ENCODE measurements around the gene RER1. TPM values are rescaled to one million over a fixed set of nuclear protein-coding genes. Genes with fewer than 3 reads are reported as not detected.

Gene RER1
- total RNA-seq, 4 donors from 2014 or later, result 51.1 to 60.5 (median 55.4) TPM

DNA sequence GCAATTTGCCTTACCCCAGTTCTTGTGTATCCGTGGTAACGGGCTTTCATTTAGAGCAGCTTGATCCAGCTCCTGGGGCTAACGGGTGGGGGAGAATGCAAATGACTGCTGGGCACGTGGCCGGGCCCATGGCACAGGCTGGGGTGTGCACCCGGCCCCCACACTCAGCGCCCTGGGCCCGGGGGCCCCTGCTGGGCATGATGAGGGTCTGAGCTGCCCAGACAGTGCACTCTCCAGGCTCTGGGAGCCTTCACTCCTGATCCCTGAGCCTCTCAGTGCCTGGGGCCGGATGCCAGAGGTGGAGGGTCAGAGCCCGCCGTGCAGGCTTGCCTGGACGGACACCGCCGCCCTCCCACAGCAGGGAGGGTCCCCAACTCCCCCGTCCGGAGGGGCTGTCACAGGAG lies 40.8 kb downstream of the RER1 start:
- no peak for TF ChIP-seq POLR2A (IDR thresholded peaks at IDR 0.05)
- TF ChIP-seq, protein P1, sequence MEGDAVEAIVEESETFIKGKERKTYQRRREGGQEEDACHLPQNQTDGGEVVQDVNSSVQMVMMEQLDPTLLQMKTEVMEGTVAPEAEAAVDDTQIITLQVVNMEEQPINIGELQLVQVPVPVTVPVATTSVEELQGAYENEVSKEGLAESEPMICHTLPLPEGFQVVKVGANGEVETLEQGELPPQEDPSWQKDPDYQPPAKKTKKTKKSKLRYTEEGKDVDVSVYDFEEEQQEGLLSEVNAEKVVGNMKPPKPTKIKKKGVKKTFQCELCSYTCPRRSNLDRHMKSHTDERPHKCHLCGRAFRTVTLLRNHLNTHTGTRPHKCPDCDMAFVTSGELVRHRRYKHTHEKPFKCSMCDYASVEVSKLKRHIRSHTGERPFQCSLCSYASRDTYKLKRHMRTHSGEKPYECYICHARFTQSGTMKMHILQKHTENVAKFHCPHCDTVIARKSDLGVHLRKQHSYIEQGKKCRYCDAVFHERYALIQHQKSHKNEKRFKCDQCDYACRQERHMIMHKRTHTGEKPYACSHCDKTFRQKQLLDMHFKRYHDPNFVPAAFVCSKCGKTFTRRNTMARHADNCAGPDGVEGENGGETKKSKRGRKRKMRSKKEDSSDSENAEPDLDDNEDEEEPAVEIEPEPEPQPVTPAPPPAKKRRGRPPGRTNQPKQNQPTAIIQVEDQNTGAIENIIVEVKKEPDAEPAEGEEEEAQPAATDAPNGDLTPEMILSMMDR (IDR thresholded peaks at IDR 0.05 in 4 of 5, conservative IDR thresholded peaks at IDR 0.05 in 1 of 5), result no peak
- no peak for DNase-seq
- no peak for ATAC-seq
- in situ Hi-C loops (cut with MboI; ENCODE audit: low sequenced_read_pairs in 4 of 4), result no loop called here
- no peak overlapping the region for H3K27ac ChIP-seq
- H3K4me1 ChIP-seq, result no peaks in the 10 kb centered on the region
- intact Hi-C loops (cut with DNase I; ENCODE audit: low total_unique reads), result no loop called here
- peaks cover 29 to 50% (median 31%) of the 10 kb centered on the region in 3 donors for H3K27me3 ChIP-seq
- no peaks in the 10 kb centered on the region for H3K36me3 ChIP-seq
- no peaks in the 10 kb centered on the region for H3K9me3 ChIP-seq
- no peak overlapping the region for H3K4me3 ChIP-seq

DNA sequence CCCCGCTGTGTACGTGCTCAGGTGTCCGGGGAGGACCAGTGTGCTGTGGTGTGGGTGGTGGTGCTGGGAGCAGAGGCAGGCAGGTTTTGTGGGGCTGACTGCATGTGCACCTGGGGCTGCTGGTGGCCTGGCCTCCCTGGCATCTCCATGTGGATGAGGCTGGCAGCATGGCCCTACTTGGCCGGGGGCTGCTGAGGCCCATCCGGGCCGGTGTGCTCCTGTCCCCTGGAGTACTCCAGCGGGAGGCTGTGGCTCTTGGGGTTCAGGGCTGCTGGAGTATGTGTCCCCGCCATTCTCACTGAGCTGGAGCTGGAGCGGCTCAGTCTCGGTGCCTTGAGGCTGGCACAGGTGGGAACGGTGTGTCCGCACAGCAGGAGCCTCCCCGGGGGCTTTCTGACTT lies 41.6 kb downstream of the RER1 start:
- no peak for TF ChIP-seq POLR2A (IDR thresholded peaks at IDR 0.05)
- TF ChIP-seq, protein P1 (IDR thresholded peaks at IDR 0.05 in 4 of 5, conservative IDR thresholded peaks at IDR 0.05 in 1 of 5), result no peak
- Histone ChIP-seq H3K36me3 (no peaks in the 10 kb centered on the region), H3K4me3 (no peak overlapping the region), H3K27ac (no peak overlapping the region), H3K9me3 (no peaks in the 10 kb centered on the region), H3K27me3 (peaks cover 28 to 46% (median 28%) of the 10 kb centered on the region in 3 donors), H3K4me1 (no peaks in the 10 kb centered on the region)
- intact Hi-C loops (cut with DNase I; ENCODE audit: low total_unique reads), result no loop called here
- in situ Hi-C loops (cut with MboI; ENCODE audit: low sequenced_read_pairs in 4 of 4), result no loop called here
- ATAC-seq (no peak), DNase-seq (no peak)

DNA sequence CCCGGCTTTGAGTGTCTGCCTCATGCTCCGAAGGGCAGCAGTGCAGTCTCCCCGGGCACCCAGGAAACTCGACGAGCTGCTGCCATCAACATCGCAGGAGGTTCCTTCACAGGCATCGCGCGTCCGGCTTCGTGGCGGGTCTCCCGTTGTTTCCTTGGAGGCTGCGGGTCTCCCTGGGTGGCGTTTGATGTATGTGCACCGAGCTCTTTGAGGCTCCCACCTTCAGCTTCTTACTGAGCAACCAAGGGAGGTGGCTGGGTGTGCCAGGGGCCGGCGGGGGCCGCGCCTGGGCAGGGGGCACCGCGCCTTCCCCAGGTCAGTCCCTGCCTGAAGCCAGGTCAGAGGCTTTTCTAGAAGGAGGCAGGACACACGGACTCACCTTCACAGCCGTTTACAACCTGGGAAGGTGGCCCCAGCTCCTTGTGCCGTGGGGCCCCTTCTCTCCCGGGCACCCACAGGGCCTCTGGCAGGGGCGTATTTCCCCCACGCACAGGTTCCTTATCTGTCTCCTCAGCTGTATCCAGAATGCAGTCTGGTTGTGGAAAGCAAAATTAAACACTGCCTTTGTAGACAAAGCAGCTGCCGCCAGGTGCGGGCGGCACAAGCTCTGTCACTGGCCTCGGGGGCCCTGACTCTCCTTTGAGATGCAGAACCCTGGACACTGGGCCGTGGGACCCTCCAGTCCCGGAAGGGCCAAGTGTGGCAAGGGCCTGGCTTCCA lies 42.5 kb downstream of the RER1 start:
- Histone ChIP-seq H3K36me3 (no peaks in the 10 kb centered on the region), H3K27ac (no peak overlapping the region), H3K9me3 (no peaks in the 10 kb centered on the region), H3K4me3 (no peak overlapping the region), H3K27me3 (peaks cover 28 to 40% (median 32%) of the 10 kb centered on the region in 3 donors), H3K4me1 (no peaks in the 10 kb centered on the region)
- TF ChIP-seq POLR2A (IDR thresholded peaks at IDR 0.05), result no peak
- TF ChIP-seq, protein P1 (IDR thresholded peaks at IDR 0.05 in 4 of 5, conservative IDR thresholded peaks at IDR 0.05 in 1 of 5), result no peak
- no peak for ATAC-seq
- in situ Hi-C loops (cut with MboI; ENCODE audit: low sequenced_read_pairs in 4 of 4), result no loop called here
- intact Hi-C loops (cut with DNase I; ENCODE audit: low total_unique reads), result no loop called here
- DNase-seq, result no peak

DNA sequence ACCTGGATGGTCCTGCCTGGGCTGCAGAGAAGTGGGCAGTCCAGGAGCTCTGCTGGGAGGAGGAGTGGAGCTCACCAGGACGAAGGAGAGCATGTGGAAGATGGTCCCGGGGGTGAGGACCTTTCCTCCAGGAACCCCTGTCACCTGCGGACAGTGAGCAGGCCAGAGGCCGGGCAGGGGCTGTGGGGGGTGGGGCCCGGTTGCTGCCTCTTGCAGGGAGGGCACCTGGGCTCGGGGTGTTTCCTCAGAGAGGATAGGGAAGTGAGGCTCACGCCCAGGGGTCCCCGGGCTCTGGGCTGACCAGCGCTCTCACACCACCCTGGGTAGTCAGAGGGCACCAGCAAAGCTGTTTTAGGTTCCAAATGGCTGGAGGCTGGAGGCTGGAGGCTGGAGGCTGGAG lies 43.5 kb downstream of the RER1 start:
- no peaks in the 10 kb centered on the region for H3K9me3 ChIP-seq
- H3K4me3 ChIP-seq, result no peak overlapping the region
- intact Hi-C loops (cut with DNase I; ENCODE audit: low total_unique reads) (no loop called here), in situ Hi-C loops (cut with MboI; ENCODE audit: low sequenced_read_pairs in 4 of 4) (no loop called here)
- ATAC-seq (no peak), DNase-seq (no peak)
- peaks cover 23 to 41% (median 26%) of the 10 kb centered on the region in 3 donors for H3K27me3 ChIP-seq
- TF ChIP-seq, protein P1 (IDR thresholded peaks at IDR 0.05 in 4 of 5, conservative IDR thresholded peaks at IDR 0.05 in 1 of 5), result no peak
- no peak for TF ChIP-seq POLR2A (IDR thresholded peaks at IDR 0.05)
- no peaks in the 10 kb centered on the region for H3K36me3 ChIP-seq
- H3K4me1 ChIP-seq, result no peaks in the 10 kb centered on the region
- no peak overlapping the region for H3K27ac ChIP-seq

All from gastrocnemius medialis (tissue), 4 donors.